ENCODE measurements around the gene TTC7B.
A peak's percentile ranks its signal among the peaks of the same experiment; 100 is the strongest.

The TTC7B gene

DNA sequence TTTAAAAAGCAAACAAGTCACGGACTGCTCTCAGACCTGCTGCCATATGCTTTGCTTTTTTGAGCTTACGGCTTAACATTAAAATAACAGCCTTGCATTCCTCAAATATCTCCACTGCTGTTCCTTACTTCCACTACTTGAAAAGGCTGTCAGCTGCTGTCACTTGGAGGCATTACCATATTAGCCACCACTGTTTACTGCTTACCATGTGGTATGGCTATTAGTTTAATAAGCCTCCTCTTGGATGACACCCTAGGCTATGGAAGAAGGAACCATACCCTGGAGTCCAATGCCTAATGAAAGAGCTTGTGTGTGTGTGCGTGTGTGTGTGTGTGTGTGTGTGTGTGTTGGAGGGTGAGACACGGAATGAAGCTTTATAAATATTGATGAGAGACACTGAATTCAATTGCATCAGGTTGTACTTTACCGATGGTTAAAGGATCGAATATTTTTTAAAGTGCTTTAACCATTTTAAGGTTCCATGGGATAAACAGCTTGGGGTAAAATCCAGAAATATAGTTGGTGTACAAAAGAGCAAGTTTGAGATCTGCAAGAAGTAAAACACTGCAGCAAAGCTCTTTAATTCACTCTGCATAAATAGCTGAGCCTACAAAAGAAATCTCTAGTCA lies 174.5 kb downstream of the TTC7B start:
- DNase-seq: no peak

DNA sequence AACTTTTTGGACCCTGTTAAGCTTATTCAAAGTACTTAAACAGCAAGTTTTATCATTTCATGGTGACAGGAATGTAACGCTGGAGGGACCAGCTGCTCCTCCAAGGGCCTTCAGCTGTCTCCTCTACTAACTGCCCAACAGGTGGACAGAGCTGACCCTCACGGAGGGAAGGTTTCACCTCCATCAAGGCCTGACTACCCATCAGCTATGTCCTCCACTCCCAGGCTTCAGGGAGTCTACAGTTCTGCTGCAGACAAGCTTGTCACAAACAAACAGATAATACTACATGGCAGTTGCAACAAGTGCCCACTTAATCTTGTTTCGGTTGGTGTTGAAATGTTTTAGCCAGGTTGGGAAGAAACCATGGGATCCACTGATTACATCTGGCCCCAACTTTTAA lies 175.1 kb downstream of the TTC7B start:
- DNase-seq: no peak

DNA sequence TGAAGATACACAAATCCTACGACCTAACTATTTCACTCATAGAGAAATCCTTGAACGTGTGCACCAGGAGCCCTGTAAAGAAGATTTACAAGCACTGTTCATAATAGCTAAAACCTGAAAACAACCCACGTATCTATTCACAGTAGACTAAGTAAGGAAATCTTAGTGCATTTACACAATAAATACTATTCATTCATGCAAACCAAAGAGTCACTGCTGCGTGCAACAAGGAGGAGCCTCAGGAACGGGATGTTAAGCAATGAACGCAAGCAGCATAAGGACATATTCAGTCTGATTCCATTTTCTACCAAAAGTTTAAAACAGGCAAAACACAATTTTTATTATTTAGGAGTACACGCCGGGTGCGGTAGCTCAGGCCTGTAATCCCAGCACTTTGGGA lies 176.6 kb downstream of the TTC7B start:
- DNase-seq: no peak

GRCh38 chr14:90632871-90633270 lies 183.4 kb downstream of the TTC7B start:
- DNase-seq: no peak

DNA sequence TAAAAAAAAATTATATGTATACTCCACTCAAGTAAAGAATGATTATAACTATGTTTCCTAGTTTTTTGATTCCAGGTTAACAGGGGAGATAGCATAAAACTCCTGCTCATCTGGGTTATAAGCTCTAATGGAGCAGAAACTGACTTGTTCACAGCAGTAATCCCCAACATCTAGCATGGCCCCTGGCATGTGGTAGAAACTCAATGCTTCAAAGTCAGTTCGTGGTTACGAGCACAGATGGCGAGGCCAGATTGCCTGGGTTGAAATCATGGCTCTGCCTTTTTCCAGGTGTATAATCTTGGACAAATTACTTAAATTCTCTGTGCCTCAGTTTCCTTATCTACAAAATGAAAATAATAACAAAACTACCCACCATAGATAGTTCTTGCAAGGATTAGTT lies 183.8 kb downstream of the TTC7B start:
- no peak for DNase-seq

DNA sequence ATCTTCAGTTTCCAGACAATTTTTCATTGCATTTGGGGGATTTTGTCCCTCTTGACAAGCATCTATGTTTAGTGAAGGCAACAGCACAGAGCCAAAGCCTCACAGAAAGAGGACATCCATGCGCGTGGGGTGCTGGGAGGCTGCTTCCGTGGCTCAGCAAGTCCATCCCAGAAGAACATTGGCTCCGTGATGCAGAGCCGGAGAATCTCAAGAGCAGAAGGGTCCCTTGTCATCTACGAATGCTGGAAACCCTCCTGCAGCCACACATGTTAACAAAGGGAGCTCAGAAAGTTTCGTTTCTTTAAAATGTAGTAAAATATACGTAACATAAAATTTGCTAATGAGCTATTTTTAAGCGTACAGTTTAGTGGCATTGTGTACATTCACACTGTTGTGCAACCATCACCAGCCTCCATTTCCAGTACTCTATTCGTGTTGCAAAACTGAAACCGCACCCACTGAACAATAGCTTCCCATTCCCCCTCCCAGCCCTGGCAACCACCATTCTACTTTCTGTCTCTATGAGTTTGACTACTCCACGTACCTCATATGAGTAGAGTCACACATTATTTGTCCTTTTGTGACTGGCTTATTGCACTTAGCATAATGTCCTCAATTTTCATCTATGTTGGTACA lies 185.9 kb downstream of the TTC7B start:
- no peak for DNase-seq

DNA sequence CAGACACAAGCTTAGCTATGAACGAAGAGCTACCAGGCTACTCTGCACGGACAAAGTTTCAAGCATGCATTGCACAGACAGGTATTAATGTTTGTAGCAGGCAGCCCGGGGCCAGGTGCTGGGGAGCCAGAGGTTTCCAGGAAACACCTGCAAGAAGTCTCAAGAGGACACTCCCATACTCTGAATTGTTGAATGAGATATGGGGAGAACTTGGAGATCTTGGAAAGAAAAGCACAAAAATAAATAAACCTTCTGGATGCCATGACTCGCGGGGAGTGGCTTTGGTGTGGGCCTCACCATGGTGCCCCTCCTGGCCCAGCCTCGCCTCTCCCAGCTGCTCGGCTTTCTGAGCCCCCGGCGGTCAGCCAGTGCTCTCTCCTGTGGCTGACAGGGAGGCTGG lies 186.8 kb downstream of the TTC7B start:
- DNase-seq: no peak

DNA sequence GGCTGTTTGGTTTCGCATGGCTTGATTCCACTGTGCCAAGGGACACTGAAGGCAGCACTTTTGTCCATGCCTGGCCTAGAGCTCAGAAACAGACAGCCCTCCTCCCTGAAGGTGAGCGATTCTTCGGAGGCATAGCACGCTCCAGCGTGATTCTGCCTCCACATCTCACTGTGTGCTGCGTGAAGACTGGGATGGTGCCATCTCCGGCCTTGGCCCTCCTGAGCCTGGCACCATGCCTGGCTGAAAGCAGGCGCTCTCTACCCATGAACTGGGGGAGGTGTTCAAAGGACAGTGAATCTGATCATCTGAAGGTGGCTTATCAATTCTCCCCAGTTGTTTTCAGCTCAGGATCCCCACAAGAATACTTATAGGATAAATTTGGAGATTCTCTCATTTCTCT lies 187.4 kb downstream of the TTC7B start:
- DNase-seq: no peak

DNA sequence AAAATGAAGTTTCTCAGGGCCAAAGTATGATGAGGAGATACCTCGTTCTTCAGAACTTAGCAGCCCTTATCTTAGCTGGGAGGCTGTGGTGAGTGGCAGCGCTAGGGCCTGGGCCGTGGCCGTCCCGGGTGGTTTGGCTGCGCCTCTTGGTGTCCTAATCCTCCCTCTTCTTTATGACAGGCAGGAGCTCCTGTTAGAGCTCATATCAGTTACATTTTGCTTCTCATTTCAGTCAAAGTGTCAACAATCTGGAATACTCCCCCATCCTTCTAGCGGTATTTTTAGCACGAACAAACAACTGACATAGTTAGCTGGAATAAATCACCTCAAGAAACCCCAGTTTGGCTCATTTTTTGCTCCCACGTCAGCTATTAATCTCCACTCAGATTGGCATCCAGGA lies 188.8 kb downstream of the TTC7B start:
- DNase-seq: no peak

- peak; percentile 41 for DNase-seq
These were observed 189.7 kb downstream of the TTC7B start for GRCh38 chr14:90626550-90626949.

DNA sequence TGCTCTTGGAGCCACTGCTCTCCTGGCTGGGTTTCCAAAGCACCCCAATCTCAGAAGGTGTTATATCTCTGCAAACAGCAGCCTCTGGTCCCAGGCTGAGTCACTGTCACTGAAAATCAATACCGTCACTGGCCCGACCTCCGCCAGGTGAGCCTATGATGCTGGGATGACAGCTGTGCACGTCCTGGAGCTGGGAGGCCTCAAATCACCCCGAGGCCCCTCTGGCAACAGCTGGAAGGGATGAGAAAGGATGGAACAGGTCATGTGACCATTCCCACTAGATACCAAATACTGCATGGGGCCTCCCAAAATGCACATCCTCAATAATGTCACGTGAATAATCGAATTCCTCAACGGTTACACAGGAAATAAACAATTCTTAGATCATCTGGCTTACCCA lies 190.8 kb downstream of the TTC7B start:
- no peak for DNase-seq

GRCh38 chr14:90624732-90625400 lies 191.4 kb downstream of the TTC7B start:
- peak; percentile 83 for DNase-seq

DNA sequence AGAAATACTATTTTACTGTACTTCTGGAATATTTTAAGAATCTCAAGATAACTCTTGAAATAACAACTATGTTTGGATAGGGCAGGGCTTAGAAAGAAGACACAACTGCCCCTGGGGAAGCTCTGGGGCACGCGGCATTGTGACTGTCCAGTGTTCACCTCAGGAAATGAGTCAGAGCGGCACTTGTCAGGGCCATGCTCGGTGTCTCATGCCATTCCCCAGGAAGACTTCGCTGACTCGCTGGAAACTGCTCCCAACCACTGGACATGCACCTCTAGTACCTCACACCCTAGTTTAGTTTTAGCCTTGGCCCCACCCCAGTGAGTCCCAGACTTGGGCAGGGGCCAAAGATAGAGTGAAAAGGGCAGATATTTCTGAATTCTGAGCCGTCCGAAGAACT lies 192.0 kb downstream of the TTC7B start:
- no peak for DNase-seq

DNA sequence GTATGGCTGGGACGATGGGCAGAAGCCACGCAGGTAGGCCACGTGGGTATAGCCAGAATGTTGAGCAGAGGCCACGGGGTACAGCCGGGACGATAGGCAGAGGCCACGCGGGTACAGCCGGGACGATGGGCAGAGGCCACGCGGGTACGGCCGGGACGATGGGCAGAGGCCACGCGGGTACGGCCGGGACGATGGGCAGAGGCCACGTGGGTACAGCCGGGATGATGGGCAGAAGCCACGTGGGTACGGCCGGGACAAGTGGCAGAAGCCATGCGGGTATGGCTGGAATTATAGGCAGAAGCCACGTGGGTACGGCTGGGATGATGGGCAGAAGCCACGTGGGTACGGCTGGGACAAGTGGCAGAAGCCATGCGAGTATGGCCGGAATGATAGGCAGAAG lies 195.0 kb downstream of the TTC7B start:
- no peak for DNase-seq

DNA sequence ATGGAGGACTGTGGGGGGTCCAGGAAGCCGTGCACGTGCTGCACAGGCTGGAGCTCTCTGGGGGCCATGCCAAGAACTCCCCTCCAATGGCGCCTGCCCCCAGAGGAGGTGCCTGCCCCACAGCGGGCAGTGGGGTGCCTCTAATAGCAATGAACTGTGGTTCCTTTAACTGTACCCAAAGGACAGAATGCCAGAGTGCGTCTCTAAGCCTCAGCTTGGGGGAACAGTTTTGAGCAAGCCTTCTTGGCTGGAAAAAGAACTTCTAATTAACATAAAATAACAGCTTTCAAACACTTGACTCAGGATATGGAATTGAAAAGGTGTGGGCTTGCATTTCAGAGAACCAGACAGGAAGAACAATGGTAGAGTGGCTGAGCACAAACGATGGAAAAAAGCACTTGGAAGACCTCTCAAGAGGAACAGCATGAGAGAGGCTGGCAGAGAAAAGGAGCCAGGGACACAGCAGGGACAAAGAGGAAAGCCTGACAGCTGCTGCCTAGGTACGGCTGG lies 195.6 kb downstream of the TTC7B start:
- no peak for DNase-seq

DNA sequence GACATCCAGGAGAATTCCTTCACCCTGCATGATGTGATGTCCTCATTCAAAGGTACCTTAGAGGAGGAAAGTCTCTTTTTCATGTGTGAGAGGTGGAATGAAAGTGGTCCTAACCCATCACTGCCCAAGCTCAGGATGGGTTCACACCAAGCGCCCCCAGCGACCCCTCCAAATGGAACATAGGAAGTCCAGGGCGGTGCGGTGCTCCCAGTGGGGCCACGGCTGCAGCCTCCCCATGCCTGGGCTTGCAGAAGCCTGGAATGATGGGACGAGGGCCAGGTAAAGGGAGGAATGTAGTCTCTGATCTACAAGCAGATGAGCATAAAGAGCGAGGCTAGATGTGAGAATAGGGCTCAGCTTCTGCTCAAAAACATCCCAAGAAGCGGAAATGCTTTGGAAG lies 196.3 kb downstream of the TTC7B start:
- DNase-seq: no peak

DNA sequence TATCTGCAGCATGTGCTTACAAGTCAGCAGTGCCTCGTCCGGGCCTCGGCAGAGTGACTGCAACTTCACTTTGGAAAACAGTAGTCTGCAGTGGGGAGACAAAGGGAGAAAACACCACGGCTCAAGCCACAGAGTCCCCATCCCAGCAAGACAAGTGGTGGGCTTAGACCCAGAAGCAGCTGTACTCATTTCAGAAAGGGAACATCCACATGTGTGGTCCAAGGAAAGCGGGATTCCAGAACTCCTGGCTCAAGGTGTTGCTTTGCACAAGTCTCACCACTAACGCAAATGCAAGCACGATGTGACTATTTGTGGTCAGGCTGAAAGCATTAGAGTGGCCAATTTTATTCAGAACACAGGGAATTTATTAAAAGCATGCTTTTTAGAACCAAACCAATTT lies 198.3 kb downstream of the TTC7B start:
- no peak for DNase-seq

- no peak for DNase-seq
These were observed 199.3 kb downstream of the TTC7B start for GRCh38 chr14:90616881-90617280.

- no peak for DNase-seq
These were observed 199.9 kb downstream of the TTC7B start for GRCh38 chr14:90616313-90616712.

DNA sequence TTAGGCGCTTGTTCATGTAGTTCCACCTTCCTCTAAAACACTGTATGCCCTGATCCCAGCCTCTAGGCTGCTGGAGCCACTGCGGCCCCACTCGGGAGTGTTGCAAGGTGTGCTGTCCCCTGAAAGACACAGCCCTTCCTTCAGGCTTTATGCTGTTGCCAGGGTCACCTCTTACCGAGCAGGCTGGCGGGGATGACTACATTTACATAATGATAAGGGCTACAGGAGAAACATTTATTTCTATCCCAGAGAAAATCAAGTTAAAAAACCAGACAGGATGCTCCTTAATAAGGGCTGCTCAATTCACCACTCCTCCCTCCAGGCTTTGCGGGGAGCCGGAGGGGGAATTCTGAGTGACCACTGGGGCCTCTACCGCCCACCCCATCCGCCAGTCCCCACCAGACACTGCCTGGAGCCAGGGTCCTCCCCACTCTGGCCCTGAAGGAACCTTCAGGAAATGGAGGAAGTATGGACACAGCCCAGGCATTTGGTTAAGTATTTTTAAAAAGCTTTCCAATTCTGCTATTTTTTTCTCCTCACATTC lies 200.6 kb downstream of the TTC7B start:
- no peak for DNase-seq

DNA sequence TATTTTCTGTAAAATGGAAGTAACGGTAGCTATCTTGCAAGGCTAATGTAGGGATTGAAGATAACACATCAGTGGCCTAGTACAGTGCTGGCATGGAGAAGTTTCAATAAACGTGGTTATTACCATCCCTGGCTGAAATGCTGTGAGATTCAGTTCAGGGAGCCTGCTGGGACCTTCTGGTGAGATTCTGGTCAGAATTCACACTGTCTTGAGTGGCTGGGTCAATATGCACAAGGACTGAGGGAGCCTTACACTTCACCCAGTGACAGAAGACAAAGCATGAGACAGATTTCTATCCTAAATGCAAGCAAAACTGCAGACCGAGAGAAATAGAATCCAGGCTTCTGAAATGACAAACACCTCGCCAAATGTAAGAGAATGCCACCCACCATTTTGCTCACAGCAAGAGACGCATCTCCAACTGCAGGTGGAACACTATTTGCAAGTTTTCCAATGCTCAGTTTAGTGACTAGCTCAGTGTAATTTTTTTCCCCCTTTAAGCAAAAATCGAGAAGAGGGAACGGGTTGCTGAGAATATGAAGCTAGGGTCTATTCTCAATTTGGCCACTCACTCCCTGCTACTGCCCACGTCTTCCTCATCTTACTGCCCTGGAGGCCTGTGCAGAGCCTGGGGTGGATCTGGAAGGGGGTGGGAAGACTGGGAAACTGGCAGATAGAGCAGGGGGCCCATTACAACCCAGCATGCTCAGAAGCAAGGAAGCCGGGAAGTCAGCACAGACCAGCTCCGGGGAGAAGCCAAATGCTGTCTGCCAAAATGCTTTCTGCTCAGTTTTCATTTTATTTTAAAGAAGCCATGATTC lies 201.3 kb downstream of the TTC7B start:
- DNase-seq: no peak

- no peak for DNase-seq
These were observed 202.2 kb downstream of the TTC7B start for GRCh38 chr14:90613997-90614396.

DNA sequence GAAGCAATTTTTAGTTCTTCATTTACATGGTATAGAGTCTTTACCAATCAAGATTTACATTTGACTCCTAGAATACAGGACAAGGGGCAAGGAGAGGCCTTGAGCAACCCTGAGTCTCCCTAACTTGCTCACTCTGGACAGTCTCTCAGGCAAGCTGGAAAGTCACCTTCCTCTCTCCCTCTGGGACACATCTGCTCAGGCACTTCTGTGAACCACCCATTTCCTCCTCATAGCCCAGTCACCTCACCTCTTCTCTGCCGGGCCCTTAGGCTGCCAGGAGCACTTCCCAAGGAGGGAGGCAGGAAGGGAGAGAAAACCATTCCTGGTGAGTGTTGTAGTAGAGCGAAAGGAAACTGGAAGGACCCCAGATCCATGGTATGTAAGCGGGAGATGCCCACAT lies 202.8 kb downstream of the TTC7B start:
- DNase-seq: no peak

Data from NCI-H1694 (cell line).